Endothelial cell of umbilical vein (primary cell): Measurements from ENCODE around the gene LINC01488.

Experiments used
- CTCF ChIP-seq, 2 donors: IDR thresholded peaks; 1 replicate in 1 of 2; 2 replicates in 1 of 2; pipeline ENCODE4 v1.5.1; 2011; ENCODE audit warnings: low read length in 2 of 2, mild to moderate bottlenecking in 2 of 2, moderate library complexity in 2 of 2, control low read depth in 1 of 2, inconsistent platforms in 1 of 2, low read depth in 1 of 2; ENCODE audit not compliant: insufficient read depth in 1 of 2; ENCODE audit errors: extremely low read depth in 1 of 2
- EZH2 ChIP-seq: IDR thresholded peaks from 2 replicates; pipeline ENCODE4 v1.6.1; 2012; ENCODE audit warnings: borderline replicate concordance, low read depth, mild to moderate bottlenecking, moderate library complexity, low read length, inconsistent platforms; ENCODE audit not compliant: severe bottlenecking
- JUN ChIP-seq: IDR thresholded peaks from 2 replicates; pipeline ENCODE4 v1.6.1; 2011; ENCODE audit warnings: borderline replicate concordance, low read depth; ENCODE audit not compliant: insufficient read length, insufficient read depth
- MAX ChIP-seq: IDR thresholded peaks from 2 replicates; pipeline ENCODE4 v1.6.1; 2011; ENCODE audit not compliant: insufficient read depth, insufficient read length
- MYC ChIP-seq: IDR thresholded peaks from one replicate; pipeline ENCODE4 v1.6.1; 2011; ENCODE audit warnings: mild to moderate bottlenecking, low read depth, low read length
- POLR2A ChIP-seq: IDR thresholded peaks from 2 replicates; pipeline ENCODE4 v1.6.1; 2012; ENCODE audit warnings: low read depth, mild to moderate bottlenecking, control low read depth, low read length
- POLR2AphosphoS5 ChIP-seq: IDR thresholded peaks from 2 replicates; pipeline ENCODE4 v1.6.1; 2012; ENCODE audit warnings: low read depth, mild to moderate bottlenecking, control low read depth, low read length, moderate library complexity; ENCODE audit not compliant: insufficient read depth

- no peak for TF ChIP-seq CTCF (IDR thresholded peaks at IDR 0.05; ENCODE audit: extremely low read depth in 1 of 2, insufficient read depth in 1 of 2, low read depth in 1 of 2, low read length in 2 of 2)
- no peak for TF ChIP-seq MAX
- no peak for TF ChIP-seq POLR2AphosphoS5
- no peak for TF ChIP-seq POLR2A
- no peak for TF ChIP-seq EZH2
- TF ChIP-seq JUN = no peak
- no peak for TF ChIP-seq MYC
These were observed 859 bp downstream of the LINC01488 start for GRCh38 chr11:69482322-69482721.
